Colonic mucosa (tissue), 4 donors: Measurements from ENCODE around the gene SEL1L3. TPM values are rescaled to one million over a fixed set of nuclear protein-coding genes. Genes with fewer than 3 reads are reported as not detected.

Source experiments
- DNase-seq: peaks from one replicate; pipeline ENCODE4 v3.0.0-alpha.2; 2020
- H3K27ac ChIP-seq: fragments of 200-600 bp; one replicate; pipeline ENCODE4 v1.8.0; 2021
- H3K27me3 ChIP-seq: fragments of 200-600 bp; one replicate; pipeline ENCODE4 v1.8.0; 2021
- H3K36me3 ChIP-seq: fragments of 200-600 bp; one replicate; pipeline ENCODE4 v1.8.0; 2021
- H3K4me1 ChIP-seq: fragments of 200-600 bp; one replicate; pipeline ENCODE4 v1.8.0; 2021; ENCODE audit warnings: mild to moderate bottlenecking
- H3K4me3 ChIP-seq: fragments of 200-600 bp; one replicate; pipeline ENCODE4 v1.8.0; 2021
- H3K9ac ChIP-seq, 2 donors: one replicate each; pipeline ENCODE4 v1.7.0; 2013; ENCODE audit warnings: control low read depth in 2 of 2, low read depth in 2 of 2, low read length in 2 of 2
- H3K9me3 ChIP-seq: fragments of 200-600 bp; one replicate; pipeline ENCODE4 v1.8.0; 2021
- intact Hi-C: fragments of 100-400 bp; cut with DNase I; formaldehyde crosslinking; loops from one replicate; pipeline ENCODE4 v1.14.1; 2022
- total RNA-seq, 2 donors: library from RNA; stranded (reverse); fragmentation: NEBNext Ultra II Directional in 1 of 2; extraction: Animal tissue kit (Norgen Biotek cat#: 25700) in 1 of 2; gene quantifications; one replicate each; pipeline ENCODE4 v1.2.1, GENCODE V29; 2021
- TF ChIP-seq, protein P1 (sequence below): fragments of 200-600 bp; IDR thresholded peaks from one replicate; pipeline ENCODE4 v1.8.0; 2022; ENCODE audit warnings: antibody characterized with exemption, mild to moderate bottlenecking
- donor health status: healthy.
- donor health status: DM: no; HTN: no; CAD: no.
- donor health status: DM: no; HTN: no; CAD: no.

The SEL1L3 gene
- total RNA-seq, 2 donors from 2014 or later = 88.4 to 96.2 TPM

DNA sequence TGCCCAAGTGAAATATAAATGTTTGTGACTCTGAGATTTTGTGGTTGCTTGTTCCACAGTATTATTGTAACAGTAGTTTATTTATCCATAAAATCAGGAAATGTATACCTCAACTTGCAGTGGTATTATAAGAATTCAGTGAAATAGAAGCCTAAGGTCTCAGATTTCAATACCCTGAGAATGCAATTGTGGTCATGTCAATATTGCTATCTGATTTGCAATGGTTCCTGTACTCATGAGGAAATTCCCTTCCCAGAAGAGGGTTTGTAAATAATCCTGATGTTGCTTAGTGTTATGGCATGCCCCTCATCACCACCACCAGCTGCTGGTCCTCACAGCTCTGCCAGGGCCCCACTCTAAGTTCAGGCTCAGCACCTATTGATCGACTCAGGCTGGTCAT is 139.4 kb downstream of the SEL1L3 start:
- H3K9me3 ChIP-seq = no peaks in the 10 kb centered on the region
- H3K9ac ChIP-seq = no peak overlapping the region
- H3K27me3 ChIP-seq = no peaks in the 10 kb centered on the region
- no peak overlapping the region for H3K4me3 ChIP-seq
- intact Hi-C loops = no loop called here
- H3K27ac ChIP-seq = no peak overlapping the region
- DNase-seq = no peak
- H3K36me3 ChIP-seq = no peaks in the 10 kb centered on the region
- no peaks in the 10 kb centered on the region for H3K4me1 ChIP-seq
- TF ChIP-seq, protein P1, sequence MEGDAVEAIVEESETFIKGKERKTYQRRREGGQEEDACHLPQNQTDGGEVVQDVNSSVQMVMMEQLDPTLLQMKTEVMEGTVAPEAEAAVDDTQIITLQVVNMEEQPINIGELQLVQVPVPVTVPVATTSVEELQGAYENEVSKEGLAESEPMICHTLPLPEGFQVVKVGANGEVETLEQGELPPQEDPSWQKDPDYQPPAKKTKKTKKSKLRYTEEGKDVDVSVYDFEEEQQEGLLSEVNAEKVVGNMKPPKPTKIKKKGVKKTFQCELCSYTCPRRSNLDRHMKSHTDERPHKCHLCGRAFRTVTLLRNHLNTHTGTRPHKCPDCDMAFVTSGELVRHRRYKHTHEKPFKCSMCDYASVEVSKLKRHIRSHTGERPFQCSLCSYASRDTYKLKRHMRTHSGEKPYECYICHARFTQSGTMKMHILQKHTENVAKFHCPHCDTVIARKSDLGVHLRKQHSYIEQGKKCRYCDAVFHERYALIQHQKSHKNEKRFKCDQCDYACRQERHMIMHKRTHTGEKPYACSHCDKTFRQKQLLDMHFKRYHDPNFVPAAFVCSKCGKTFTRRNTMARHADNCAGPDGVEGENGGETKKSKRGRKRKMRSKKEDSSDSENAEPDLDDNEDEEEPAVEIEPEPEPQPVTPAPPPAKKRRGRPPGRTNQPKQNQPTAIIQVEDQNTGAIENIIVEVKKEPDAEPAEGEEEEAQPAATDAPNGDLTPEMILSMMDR = no peak

DNA sequence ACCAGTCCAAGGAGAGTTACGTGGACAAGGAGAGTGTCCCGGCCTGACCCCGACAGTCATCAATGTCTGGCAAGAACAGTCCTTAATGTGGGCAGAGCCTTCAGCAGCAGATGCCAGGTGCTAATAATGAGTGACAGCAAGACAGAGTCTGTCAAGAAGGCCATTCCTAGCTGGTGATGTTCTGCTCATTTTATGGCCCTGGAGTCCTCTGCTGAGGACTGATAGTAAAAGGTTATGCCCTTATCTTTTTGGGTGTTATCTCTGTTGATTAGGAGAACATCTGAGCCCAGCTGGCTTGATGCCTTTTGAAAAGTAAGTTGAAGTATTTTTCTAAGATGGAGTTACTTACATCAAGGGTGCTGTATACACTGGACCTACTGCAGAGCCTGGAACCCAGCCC is 139.8 kb downstream of the SEL1L3 start:
- Histone ChIP-seq H3K9ac (no peak overlapping the region), H3K9me3 (no peaks in the 10 kb centered on the region), H3K27me3 (no peaks in the 10 kb centered on the region), H3K4me3 (no peak overlapping the region), H3K27ac (no peak overlapping the region), H3K36me3 (no peaks in the 10 kb centered on the region), H3K4me1 (no peaks in the 10 kb centered on the region)
- no peak for DNase-seq
- TF ChIP-seq, protein P1 = no peak
- intact Hi-C loops = no loop called here

DNA sequence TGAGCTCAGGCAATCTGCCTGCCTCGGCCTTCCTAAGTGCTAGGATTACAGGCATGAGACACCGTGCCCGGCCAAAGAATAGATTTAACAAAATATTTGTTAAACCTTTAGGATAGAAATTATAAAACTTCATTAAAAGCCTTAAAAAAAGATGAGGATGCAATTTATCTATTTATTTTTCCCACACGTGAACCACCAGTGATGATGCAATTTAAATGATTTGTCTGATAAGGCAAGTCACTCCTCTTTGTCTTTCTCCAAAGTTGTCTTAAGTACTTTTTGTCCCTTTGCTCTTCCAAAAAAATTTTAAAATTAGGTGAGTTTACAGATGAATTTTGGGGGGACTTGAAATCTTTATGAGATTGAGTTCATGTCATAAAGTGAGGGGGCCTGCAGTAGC is 149.0 kb downstream of the SEL1L3 start:
- Histone ChIP-seq H3K27ac (no peak overlapping the region), H3K9ac (no peak overlapping the region), H3K9me3 (no peaks in the 10 kb centered on the region), H3K27me3 (no peaks in the 10 kb centered on the region), H3K4me3 (no peak overlapping the region), H3K36me3 (no peaks in the 10 kb centered on the region), H3K4me1 (no peaks in the 10 kb centered on the region)
- no peak for DNase-seq
- TF ChIP-seq, protein P1 = no peak
- intact Hi-C loops = no loop called here

DNA sequence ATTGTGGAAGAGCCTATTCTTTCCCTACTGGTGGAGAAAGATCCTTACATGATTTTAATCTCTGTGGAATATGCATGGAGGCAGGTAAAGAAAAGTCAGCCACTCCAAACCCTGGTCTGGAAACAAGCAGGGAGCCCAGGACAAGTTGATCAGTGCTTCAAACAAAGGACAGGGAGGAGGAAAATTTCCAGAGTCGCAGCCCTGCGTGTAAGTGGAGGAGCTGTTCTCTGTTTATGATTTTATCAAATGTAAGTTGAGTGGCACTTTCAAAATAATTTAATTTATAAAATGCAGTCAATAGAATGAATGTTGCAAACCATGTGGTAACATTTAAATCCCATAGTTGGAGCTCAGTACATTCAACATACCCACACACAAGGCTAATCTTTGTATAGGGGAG is 150.2 kb downstream of the SEL1L3 start:
- Histone ChIP-seq H3K4me3 (no peak overlapping the region), H3K9ac (no peak overlapping the region), H3K36me3 (no peaks in the 10 kb centered on the region), H3K4me1 (no peaks in the 10 kb centered on the region), H3K27ac (no peak overlapping the region), H3K9me3 (no peaks in the 10 kb centered on the region), H3K27me3 (no peaks in the 10 kb centered on the region)
- no peak for DNase-seq
- intact Hi-C loops = no loop called here
- TF ChIP-seq, protein P1 = no peak

DNA sequence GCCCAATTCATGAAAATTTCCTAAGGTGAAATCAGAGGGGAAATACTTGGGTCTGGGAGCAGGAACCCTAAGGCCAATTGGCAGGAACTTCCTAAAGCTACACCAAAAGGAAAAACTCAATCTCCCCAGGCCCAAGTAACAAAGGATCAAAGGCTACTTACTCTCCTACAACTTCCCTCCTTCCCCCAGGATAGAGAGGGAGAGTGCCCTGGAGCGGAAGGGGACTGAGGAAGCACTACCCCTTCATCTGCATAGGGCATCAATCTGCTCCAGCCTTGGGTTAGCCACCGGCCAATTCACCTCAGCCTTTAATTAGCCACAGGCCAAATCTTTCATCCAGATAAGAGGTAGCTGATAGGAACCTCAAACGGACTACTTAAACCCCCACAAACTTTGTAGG is 152.2 kb downstream of the SEL1L3 start:
- no peaks in the 10 kb centered on the region for H3K36me3 ChIP-seq
- no peaks in the 10 kb centered on the region for H3K9me3 ChIP-seq
- intact Hi-C loops = no loop called here
- DNase-seq = no peak
- no peak overlapping the region for H3K4me3 ChIP-seq
- H3K27me3 ChIP-seq = no peaks in the 10 kb centered on the region
- TF ChIP-seq, protein P1 = no peak
- H3K27ac ChIP-seq = no peak overlapping the region
- no peak overlapping the region for H3K9ac ChIP-seq
- H3K4me1 ChIP-seq = no peaks in the 10 kb centered on the region

DNA sequence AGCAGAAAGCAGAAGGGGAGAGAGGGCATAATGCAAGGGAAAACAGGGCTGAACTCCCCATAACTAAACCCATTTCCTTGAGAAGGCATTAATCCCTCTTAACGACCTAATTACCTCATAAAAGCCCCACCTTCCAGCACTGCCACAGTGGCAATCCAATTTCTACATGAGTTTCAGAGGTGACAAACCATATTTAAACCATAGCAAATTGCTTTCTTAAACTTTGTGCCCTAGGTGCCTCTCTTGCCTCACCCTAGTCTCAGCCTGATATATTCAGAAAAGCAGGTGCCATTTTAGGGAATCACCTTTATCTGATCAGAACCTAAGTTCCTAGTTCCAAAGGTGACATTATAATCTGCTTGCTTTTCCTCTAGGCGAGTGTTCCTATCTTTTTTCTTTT is 158.3 kb downstream of the SEL1L3 start:
- Histone ChIP-seq H3K9me3 (no peaks in the 10 kb centered on the region), H3K4me1 (no peaks in the 10 kb centered on the region), H3K27me3 (no peaks in the 10 kb centered on the region), H3K9ac (no peak overlapping the region), H3K27ac (no peak overlapping the region), H3K36me3 (no peaks in the 10 kb centered on the region), H3K4me3 (no peak overlapping the region)
- DNase-seq = no peak
- intact Hi-C loops = no loop called here
- TF ChIP-seq, protein P1 = no peak
